NAMALWA (cell line): ENCODE data around the gene LEPROT.

Source experiments
- DNase-seq: peaks from one replicate; pipeline ENCODE4 v3.0.0-alpha.2; 2015; ENCODE audit warnings: low spot score

Gene LEPROT

GRCh38 chr1:65412256-65412983 is 8.0 kb upstream of the LEPROT start:
- no peak for DNase-seq

- no peak for DNase-seq
Observed at GRCh38 chr1:65412984-65413375, 7.5 kb upstream of the LEPROT start.

DNA sequence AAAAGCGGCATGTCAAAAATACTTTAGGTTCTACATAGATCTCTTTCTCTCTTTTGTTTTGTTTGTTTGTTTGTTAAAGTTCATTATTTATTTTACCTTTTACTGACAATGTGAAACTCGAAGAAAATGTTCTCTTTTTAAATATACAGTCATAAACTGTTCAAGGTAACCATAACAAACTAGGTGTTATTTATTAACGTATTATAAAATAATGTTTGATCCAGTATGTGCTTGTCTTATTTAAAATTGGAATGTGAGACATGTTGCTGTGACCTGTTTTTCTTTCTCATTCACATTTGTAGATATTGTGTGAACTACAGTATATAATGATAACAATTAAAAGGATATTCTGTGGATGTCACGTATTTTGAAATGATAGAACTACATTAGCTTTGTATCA is 5.9 kb upstream of the LEPROT start:
- DNase-seq, result no peak

- DNase-seq, result no peak
Observed at GRCh38 chr1:65416767-65417166, 3.7 kb upstream of the LEPROT start.

DNA sequence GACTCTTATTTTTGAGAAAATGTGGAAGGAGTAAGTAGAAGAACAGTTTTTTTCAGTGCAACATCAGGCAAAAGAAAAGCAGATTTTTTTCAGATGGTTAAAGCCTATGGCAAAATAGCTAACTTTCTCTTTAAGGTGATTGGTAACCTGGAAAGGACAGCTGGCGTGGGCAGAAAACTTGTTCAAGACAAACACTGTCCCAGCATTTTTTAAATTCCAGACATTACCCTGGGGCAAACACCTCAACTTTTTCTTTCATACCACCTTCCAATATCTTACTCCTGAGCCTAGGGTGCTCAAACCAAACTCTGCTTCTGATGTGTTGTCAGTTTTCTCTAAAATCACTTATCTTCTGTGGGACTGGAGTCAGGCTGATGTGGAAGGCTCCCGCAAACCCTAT is 2.7 kb upstream of the LEPROT start:
- no peak for DNase-seq

GRCh38 chr1:65418522-65419185 is 1.8 kb upstream of the LEPROT start:
- DNase-seq, result no peak

DNA sequence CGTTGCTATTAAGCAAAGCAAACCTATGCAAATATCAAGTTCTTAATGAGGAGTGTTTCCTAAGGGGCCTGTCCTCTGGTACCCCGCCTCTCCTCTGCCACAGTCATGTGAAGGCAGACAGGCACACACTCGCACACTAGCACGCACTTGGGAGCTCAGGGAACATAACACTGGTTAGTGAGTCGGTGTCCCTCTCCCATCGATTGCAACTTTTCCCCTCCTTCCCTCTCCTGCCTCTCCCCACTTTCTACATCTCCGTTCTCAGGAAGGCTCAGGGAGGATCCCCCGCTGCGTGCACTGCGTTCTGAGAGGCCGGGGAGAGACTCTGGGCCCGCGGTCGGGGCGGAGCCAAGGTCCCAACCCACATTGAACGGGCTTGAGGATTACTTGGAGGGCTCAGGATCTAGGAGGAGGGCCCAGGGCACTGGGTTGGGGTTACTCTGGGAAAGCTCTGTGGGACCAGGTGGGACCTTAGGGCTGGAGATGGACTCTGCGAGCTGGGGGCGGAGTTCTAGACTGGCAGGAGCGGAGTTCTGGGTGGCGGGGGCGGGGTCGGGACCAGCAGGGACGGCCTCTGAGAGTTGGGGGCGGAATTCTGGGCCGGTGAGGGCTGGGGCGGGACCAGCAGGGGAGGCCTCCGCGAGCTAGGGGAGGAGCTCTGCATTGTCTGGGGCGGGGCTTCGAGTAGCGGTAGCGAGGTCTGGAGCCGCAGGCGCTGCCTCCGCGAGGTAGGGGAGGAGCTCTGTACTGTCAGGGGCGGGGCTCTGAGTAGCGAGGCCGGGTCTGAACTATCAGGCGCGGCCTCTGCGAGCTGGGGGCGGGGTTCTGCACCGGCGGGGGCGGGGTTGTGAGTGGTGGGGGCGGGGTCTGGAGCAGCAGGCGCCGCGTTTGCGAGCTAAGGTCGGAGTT is 533 bp upstream of the LEPROT start:
- peak; percentile 98 for DNase-seq

DNA sequence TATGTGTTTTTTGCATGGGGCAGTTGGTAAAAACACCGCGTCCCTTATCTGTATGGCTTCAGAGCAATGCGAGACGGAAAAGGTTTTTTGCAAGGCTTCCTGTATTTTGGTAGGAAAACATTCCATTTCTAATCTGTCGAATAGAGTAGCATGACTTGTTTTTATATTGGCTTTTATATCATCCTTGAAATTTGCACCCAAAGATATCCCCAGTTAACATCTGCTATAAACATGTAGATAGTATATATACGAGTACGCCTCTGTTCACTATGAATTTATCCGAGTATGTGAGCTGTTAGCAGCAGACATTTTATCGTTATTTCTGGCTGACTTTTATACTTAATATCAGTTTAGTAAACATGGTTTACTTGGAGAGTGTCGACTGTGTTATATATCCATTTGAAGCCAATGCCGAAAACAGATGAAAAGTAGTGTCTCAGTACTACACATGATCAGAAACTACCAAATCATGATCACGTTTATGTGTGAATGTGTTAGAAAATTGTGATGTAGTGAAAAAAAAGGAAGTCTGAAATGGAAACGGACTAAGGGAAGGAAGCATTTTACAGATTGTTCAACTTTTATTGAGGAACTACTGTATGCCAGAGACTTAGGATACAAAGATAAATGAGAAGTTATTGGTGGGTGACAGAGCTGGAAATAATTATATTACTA is 1.0 kb downstream of the LEPROT start:
- DNase-seq, result peak; percentile 15

- DNase-seq, result no peak
Observed at GRCh38 chr1:65422241-65423203, 2.1 kb downstream of the LEPROT start.

DNA sequence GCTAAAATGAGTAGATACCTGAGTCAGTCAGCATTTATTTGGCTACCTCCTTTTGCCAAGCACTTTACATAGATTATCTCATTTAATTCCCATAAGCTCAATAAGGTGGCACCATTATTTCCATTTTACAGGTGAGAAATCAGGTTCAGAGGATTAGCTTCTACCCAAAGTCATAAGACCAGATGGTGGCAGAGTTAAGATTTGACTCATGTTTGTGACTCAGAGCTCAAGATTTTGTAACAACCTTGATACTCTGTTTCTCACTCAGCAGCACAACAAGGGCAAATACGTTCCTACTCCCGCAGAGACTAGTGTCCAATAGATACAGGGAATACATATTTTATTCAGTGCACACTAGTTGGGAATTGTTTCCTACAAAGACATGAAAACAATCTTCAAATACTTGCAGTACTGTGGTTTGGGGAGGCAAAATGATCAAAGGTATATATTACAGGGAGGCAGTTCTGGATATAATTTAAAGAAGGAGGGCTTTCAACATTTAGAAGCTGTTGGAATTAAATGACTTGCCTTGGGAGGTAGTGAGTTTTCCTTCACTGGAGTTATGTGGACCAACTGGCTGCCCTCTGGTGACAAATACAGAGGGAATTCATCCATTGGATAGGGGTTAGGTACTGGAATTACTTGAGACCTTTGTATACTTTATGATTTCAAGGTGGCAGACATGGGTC is 3.6 kb downstream of the LEPROT start:
- DNase-seq, result no peak

- no peak for DNase-seq
Observed at GRCh38 chr1:65424573-65424889, 4.1 kb downstream of the LEPROT start.

GRCh38 chr1:65425006-65425405 is 4.5 kb downstream of the LEPROT start:
- DNase-seq, result no peak

DNA sequence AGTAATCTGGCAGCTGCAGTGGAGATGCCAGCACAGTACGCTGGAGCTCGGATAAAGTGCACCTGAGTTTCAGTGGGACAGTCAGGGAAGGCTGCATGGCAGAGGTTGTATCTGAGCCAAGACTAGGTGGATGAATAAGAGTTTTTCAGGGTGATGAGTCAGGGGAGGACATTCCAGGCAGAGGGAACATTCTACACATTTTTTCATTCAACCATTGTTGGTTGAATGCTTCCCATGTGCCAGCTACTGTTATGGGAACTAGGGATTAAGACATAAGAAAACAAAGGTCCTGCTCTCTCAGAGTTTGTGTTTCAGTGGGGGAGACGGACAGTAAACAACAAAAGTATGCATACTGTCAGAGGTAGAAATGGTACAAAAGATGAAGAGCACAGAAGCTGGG is 5.2 kb downstream of the LEPROT start:
- DNase-seq, result no peak

DNA sequence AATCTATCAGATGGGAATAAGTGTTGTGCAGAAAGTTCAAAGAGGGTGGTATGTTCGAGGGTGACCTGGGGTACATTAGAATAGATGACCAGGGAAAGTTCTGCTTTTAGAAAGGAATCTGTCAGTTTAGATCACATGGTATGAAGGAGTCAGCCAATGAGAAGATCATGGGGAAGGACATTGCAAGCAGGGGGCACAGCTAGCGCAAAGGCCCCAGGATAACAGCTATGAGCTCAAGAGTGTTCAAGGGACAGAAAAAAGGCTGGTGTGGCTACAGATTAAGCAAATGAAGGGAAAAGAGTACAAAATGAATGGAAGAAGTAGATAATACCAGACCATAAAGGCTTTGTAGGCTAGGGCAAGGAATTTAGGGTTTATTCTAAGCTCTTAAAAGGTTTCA is 8.6 kb downstream of the LEPROT start:
- DNase-seq, result no peak

DNA sequence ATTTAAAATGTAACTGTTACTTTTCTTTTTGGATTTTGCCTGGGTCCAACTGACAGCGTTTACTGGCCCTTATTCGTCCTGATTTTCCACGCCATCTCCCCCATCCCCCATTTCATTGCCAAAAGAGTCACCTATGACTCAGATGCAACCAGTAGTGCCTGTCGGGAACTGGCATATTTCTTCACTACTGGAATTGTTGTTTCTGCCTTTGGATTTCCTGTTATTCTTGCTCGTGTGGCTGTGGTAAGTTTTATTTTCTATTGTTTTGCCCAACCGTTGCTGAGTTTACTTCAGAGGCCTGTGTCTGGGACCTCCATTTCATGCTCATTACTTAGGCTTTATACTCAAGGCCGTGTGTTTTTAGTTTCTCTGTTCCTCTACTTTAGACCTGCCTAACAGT is 9.3 kb downstream of the LEPROT start:
- DNase-seq, result no peak

GRCh38 chr1:65431111-65431705 is 10.7 kb downstream of the LEPROT start:
- peak; percentile 61 for DNase-seq

DNA sequence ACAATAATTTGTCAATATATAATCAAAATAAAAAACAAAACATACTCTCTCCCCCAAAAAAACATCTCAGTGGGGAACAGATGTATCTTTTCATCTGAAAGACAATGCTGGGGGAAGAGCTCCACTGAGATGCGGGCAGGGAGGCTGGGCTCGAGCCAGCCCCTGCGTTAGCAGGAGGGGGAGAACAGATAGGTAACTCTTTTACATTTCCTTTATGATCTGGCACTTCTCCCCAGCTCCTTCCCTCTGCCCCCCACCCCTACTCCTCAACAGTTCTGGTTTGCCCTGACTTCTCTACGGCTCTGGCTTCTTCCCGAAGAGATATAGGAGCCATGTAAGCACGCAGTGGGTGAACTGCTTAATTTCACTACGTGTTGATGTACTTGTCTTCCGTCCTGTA is 12.4 kb downstream of the LEPROT start:
- DNase-seq, result no peak

DNA sequence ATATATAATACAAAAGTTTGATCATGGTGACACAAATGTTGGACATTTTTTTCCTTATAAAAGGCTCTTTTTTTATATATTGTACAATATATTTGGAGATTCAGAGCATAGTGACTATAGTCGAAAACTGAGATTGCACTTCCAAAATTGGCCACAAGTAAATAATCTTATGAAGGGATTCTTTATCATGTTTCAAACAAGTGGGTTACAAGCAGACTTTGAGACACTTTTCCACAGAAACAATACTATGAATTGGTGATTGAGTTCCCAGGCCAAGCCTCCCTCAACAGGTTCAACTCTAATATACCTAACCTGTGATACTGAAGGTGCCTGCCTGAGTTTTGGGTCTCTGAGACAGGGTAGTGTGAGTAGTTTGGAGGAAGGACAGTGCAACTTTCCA is 13.8 kb downstream of the LEPROT start:
- no peak for DNase-seq

GRCh38 chr1:65434760-65435159 is 14.3 kb downstream of the LEPROT start:
- no peak for DNase-seq

DNA sequence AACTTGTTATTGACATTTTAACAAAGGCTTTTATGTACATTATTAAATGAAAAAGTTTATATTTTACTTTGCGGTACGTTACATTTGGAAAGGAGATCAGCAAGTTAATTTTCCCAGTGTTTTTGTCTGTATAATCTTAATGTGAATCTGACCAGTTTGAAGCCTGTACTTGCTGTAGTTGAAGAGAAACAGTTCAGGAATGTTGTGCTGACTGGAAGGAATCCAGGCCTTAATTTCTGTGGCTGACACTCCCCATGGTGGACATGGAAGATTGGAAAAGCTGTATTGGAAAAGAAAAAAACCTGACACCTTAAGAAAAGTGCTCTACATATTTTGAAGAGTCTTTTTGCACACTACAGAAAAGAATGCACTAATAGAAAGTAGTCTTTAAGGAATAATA is 15.5 kb downstream of the LEPROT start:
- DNase-seq, result no peak
